ENCODE results near the gene RPL28.
A peak's percentile ranks its signal among the peaks of the same experiment; 100 is the strongest.
"Not testable (repeated sequence)": the region's sequence is repeated elsewhere in the genome, so short reads cannot be mapped to it uniquely, and the experiment has no call there.

The RPL28 gene

GRCh38 chr19:55398200-55398925, 12.6 kb downstream of the RPL28 start:
- no peak for DNase-seq

DNA sequence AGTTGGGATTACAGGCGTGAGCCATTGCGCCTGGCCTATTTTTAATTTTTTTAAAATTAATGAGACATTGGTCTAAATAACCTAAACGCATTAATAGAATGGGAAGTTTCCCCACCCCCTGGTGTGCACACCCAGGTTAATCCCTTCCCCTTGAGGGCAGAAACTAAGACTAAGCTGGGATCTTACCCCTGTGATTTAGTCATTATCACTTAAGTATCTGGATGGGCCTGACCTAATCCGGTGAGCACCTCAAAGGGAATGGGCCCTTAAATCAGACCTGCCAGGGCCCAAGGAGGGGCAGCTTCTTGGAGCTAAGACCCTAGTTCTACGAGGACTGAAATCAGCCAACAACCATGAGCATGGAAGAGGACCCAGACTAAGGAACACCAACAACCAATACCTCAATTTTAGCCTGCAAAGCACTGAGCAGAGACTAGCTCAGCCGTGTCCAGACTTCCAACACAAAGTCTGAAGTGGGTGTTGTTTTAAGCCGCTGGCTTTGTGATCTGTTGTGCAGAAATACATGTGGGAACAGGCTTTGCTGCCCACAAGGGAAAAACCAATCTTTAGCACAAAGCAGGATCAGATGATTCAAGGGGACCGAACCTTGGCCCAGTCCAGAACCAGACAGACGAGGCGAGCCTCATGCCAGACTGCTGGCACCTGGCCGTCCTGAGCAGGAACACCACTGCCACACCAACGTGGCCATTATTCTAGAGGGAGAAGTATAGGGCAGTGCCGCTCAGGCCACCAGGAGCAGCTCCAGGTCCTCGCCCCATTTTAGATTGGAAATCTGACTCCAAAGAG, 14.8 kb downstream of the RPL28 start:
- no peak for DNase-seq

DNA sequence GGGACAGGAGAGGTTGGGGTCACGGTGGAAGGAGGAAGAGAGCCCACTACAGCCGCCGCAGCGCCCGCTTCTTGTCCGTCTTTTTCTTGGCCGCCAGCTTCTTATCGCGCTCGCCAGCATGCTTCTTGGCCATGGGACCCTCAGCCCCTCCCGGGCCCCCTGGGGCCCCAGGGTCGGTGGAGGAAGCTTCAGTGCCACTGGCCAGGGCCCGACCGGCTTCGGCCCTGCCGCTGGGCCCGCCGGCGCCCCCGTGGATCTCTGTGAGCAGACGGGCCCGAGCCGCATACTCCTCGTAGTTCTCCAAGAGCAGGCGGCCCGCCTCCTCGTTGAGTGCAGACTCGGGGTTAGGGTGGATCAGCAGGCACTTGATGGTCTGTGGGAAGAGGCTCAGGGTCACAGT, 15.7 kb downstream of the RPL28 start:
- DNase-seq: not testable (repeated sequence)

DNA sequence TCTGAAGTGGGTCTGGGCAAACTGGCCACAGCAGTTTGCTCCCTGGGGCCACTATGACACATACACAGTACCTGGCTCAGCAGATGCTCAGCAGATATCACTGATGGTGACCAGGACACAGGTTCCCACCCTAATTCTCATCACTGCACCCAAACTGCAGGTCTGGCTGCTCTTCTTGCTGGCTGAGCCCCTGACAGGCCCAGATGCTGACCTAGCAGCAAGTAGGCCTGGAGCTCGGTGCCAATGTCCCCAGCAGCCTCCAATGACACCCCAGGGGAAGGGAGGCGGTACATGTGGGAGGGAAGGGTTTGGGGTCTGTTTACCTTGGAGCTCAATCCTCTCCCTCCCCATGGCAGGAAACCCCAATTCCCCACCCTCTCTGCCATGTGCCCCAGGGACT, 16.8 kb downstream of the RPL28 start:
- no peak for DNase-seq

GRCh38 chr19:55405638-55406037, 19.9 kb downstream of the RPL28 start:
- DNase-seq: no peak

- DNase-seq: no peak
Observed at GRCh38 chr19:55406091-55406825, 20.5 kb downstream of the RPL28 start.

GRCh38 chr19:55406826-55407549, 21.3 kb downstream of the RPL28 start:
- DNase-seq: no peak

- DNase-seq: not testable (repeated sequence)
Observed at GRCh38 chr19:55407550-55407799, 21.7 kb downstream of the RPL28 start, which contains the start of gene UBE2S. TSS of gene UBE2S (minus strand) at chr19:55407788. CDS start at chr19:55407589, 199 bp downstream.

DNA sequence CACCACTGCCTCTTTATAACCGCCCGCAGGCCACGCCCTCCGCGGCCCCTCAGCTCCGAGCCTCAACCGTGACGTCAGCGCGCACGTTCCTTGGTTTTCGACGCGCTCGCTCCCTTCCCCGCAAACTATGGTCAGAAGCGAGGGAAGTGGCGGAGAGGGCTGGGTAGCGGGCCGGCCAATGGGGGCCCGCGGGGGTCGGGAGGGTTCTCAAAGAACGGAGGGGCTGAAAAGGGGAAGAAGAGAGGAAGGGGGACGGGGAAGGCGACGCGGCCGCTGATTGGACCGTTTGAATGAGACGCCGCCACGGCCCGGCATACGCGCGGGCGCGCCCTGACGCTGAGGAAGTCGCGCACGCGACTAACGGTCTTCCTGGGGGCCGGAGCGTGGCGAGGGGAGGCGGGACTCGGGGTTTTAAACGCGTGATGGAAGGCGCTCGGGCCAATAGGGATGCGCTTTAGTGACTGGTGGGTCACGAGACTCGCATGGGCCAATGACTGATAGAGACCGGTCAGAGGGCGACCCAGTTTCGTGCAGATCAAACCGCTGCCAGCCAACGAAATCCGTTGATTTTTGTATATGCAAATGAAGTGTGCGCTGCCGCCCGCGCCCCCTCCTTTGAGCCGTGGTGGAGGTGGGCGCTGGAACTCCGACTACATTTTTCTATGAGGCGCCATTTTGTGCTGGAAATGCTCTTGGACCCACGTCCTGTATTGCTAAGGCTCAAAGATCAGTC, 22.2 kb downstream of the RPL28 start:
- DNase-seq: peak; percentile 97

DNA sequence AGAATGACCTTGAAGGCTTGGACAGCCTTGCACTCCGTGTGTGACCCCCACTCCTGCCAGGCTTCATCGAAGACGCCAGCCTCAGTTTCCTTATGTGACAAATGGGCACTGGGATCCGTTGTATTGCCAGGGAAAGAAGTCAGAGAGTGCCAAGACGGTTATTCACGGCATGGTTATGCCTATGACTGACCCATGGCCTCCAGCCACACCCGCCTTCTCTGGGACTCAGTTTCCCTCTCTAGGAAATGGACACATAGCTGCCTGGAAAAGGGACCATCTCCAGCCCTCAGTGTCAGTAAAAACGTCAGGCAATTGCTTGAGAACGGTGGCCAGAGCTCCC, 22.8 kb downstream of the RPL28 start:
- DNase-seq: no peak

DNA sequence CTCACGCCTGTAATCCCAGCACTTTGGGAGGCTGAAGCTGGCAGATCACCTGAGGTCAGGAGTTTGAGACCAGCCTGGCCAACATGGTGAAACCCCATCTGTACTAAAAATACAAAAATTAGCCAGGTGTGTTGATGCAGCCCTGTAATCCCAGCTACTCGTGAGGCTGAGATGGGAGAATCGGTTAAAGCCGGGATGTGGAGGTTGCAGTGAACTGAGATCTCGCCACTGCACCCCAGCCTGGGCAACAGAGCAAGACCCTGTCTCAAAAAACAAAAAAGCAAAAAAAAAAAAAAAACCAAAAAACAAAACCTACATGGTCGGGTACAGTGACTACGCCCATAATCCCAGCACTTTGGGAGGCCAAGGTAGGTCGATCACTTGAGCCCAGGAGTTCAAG, 23.4 kb downstream of the RPL28 start:
- DNase-seq: not testable (repeated sequence)

- DNase-seq: no peak
Observed at GRCh38 chr19:55410168-55410567, 24.4 kb downstream of the RPL28 start.

- no peak for DNase-seq
Observed at GRCh38 chr19:55418185-55418584, 32.5 kb downstream of the RPL28 start.

- DNase-seq: no peak
Observed at GRCh38 chr19:55419103-55419502, 33.4 kb downstream of the RPL28 start.

- no peak for DNase-seq
Observed at GRCh38 chr19:55419624-55420236, 34.0 kb downstream of the RPL28 start.

- not testable (repeated sequence) for DNase-seq
Observed at GRCh38 chr19:55421281-55421680, 35.5 kb downstream of the RPL28 start.

GRCh38 chr19:55423225-55424005, 37.7 kb downstream of the RPL28 start:
- DNase-seq: no peak

- DNase-seq: no peak
Observed at GRCh38 chr19:55424518-55424917, 38.8 kb downstream of the RPL28 start.

GRCh38 chr19:55426042-55426441, 40.3 kb downstream of the RPL28 start:
- DNase-seq: no peak

DNA sequence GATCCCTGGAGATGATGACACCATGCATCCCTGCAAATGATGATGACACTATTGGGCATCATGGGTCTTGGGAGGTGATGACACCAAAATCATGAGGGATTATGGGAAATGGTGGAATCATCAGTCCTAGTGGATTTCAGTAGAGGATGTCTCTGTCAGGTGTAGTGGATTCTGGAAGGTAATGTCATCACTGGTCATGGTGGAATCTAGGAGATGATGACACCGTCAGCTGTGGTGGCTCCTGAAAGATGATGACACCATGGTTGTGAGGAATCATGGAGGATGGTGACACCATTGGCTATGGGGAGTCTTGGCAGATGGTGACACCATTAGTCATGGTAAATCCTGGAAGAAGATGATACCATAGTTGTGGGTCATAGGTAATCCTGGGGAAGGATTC, 45.5 kb downstream of the RPL28 start:
- no peak for DNase-seq

GRCh38 chr19:55432241-55432959, 46.7 kb downstream of the RPL28 start:
- DNase-seq: no peak

Measured in NCI-H187 treated with DMSO at 0.1 percent for 48 hours (cell line).